Measurements from ENCODE around the gene CASZ1. TPM values are rescaled to one million over a fixed set of nuclear protein-coding genes. Genes with fewer than 3 reads are reported as not detected.

The CASZ1 gene
- total RNA-seq, 4 donors from 2014 or later, result 39.1 to 215 (median 115) TPM

GRCh38 chr1:10720635-10721034 is 75.8 kb downstream of the CASZ1 start:
- peaks cover 15 to 44% (median 25%) of the 10 kb centered on the region in 4 donors for H3K4me1 ChIP-seq
- 87% methylated on average over 12 of the region's 12 CpGs; no CpG with 5 or more reads in 1 of the 2 donors for WGBS, 2 donors (ENCODE audit: low coverage in 1 of 2)

DNA sequence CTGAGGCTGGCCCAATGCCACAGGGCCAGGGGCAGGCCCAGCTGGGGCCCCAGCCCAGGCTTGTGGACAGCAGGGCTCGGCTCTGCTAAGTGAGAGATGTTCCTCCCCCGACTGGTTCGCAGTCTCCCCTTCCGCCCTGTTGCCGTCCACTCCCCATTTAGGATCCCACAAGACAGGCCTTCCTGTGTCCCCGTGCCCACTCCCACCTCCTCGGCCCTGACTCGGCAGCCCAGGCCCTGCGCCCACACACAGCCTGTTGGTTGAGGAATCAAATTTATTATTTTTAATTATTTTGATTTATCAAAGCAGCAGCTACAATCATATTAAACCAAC is 78.4 kb downstream of the CASZ1 start:
- DNase-seq, result no peak
- no peaks in the 10 kb centered on the region for H3K27me3 ChIP-seq
- no peaks in the 10 kb centered on the region for H3K9me3 ChIP-seq
- H3K4me1 ChIP-seq, result peaks cover 5 to 19% (median 12%) of the 10 kb centered on the region in 4 donors
- TF ChIP-seq POLR2AphosphoS5 (IDR thresholded peaks at IDR 0.05) (no peak), EP300 (IDR thresholded peaks at IDR 0.05; ENCODE audit: low read depth) (no peak), POLR2A (IDR thresholded peaks at IDR 0.05) (no peak), CTCF (IDR thresholded peaks at IDR 0.05) (no peak)
- WGBS, 2 donors (ENCODE audit: low coverage in 1 of 2), result 90 to 100% methylated on average over 1 to 9 of the region's 9 CpGs
- intact Hi-C loops (cut with DNase I; ENCODE audit: low total_unique reads) (no loop called here), in situ Hi-C loops (cut with MboI; ENCODE audit: low pct_ligation_motif_present in 1 of 4, low pct_unique_long_range_greater_than_20kb in 1 of 4, low sequenced_read_pairs in 3 of 4) (no loop called here)
- no peak overlapping the region for H3K4me3 ChIP-seq
- H3K27ac ChIP-seq, result no peak overlapping the region
- H3K36me3 ChIP-seq, result no peaks in the 10 kb centered on the region

More at GRCh38 chr1:10720635-10721034, 75.8 kb downstream of the CASZ1 start:
- Histone ChIP-seq H3K9me3 (no peaks in the 10 kb centered on the region), H3K27me3 (no peaks in the 10 kb centered on the region), H3K36me3 (no peaks in the 10 kb centered on the region), H3K27ac (no peak overlapping the region), H3K4me3 (no peak overlapping the region)
- intact Hi-C loops (cut with DNase I; ENCODE audit: low total_unique reads), result no loop called here
- in situ Hi-C loops (cut with MboI; ENCODE audit: low pct_ligation_motif_present in 1 of 4, low pct_unique_long_range_greater_than_20kb in 1 of 4, low sequenced_read_pairs in 3 of 4), result no loop called here
- no peak for DNase-seq
- TF ChIP-seq EP300 (IDR thresholded peaks at IDR 0.05; ENCODE audit: low read depth) (no peak), POLR2AphosphoS5 (IDR thresholded peaks at IDR 0.05) (no peak)

GRCh38 chr1:10717296-10718082 is 79.0 kb downstream of the CASZ1 start:
- 31 to 58% methylated on average over 2 to 22 of the region's 22 CpGs for WGBS, 2 donors (ENCODE audit: low coverage in 1 of 2)
- no peaks in the 10 kb centered on the region for H3K9me3 ChIP-seq
- intact Hi-C loops (cut with DNase I; ENCODE audit: low total_unique reads), result no loop called here
- no peaks in the 10 kb centered on the region for H3K36me3 ChIP-seq
- no peak overlapping the region for H3K4me3 ChIP-seq
- no peak for DNase-seq
- H3K27ac ChIP-seq, result no peak overlapping the region
- peaks cover 5 to 19% (median 12%) of the 10 kb centered on the region in 4 donors for H3K4me1 ChIP-seq
- no peak for TF ChIP-seq EP300 (IDR thresholded peaks at IDR 0.05; ENCODE audit: low read depth)
- no peak for TF ChIP-seq POLR2AphosphoS5 (IDR thresholded peaks at IDR 0.05)
- in situ Hi-C loops (cut with MboI; ENCODE audit: low pct_ligation_motif_present in 1 of 4, low pct_unique_long_range_greater_than_20kb in 1 of 4, low sequenced_read_pairs in 3 of 4), result no loop called here
- no peaks in the 10 kb centered on the region for H3K27me3 ChIP-seq

GRCh38 chr1:10716840-10717239 is 79.6 kb downstream of the CASZ1 start:
- Histone ChIP-seq H3K4me1 (peaks cover 5 to 19% (median 12%) of the 10 kb centered on the region in 4 donors), H3K27ac (no peak overlapping the region), H3K4me3 (no peak overlapping the region), H3K27me3 (no peaks in the 10 kb centered on the region), H3K36me3 (no peaks in the 10 kb centered on the region), H3K9me3 (no peaks in the 10 kb centered on the region)
- in situ Hi-C loops (cut with MboI; ENCODE audit: low pct_ligation_motif_present in 1 of 4, low pct_unique_long_range_greater_than_20kb in 1 of 4, low sequenced_read_pairs in 3 of 4) (no loop called here), intact Hi-C loops (cut with DNase I; ENCODE audit: low total_unique reads) (no loop called here)
- WGBS, 2 donors (ENCODE audit: low coverage in 1 of 2), result 56 to 57% methylated on average over 8 to 10 of the region's 10 CpGs
- TF ChIP-seq POLR2A (IDR thresholded peaks at IDR 0.05), result no peak
- TF ChIP-seq CTCF (IDR thresholded peaks at IDR 0.05), result no peak
- no peak for TF ChIP-seq POLR2AphosphoS5 (IDR thresholded peaks at IDR 0.05)
- no peak for TF ChIP-seq EP300 (IDR thresholded peaks at IDR 0.05; ENCODE audit: low read depth)
- no peak for DNase-seq

GRCh38 chr1:10714337-10715114 is 81.9 kb downstream of the CASZ1 start:
- no peaks in the 10 kb centered on the region for H3K9me3 ChIP-seq
- H3K27me3 ChIP-seq, result no peaks in the 10 kb centered on the region
- TF ChIP-seq POLR2A (IDR thresholded peaks at IDR 0.05), result no peak
- TF ChIP-seq POLR2AphosphoS5 (IDR thresholded peaks at IDR 0.05), result no peak
- TF ChIP-seq CTCF (IDR thresholded peaks at IDR 0.05), result no peak
- DNase-seq, result no peak
- no peak overlapping the region for H3K4me3 ChIP-seq
- intact Hi-C loops (cut with DNase I; ENCODE audit: low total_unique reads) (no loop called here), in situ Hi-C loops (cut with MboI; ENCODE audit: low pct_ligation_motif_present in 1 of 4, low pct_unique_long_range_greater_than_20kb in 1 of 4, low sequenced_read_pairs in 3 of 4) (no loop called here)
- H3K4me1 ChIP-seq, result peaks cover 5 to 19% (median 12%) of the 10 kb centered on the region in 4 donors
- 74 to 80% methylated on average over 1 to 22 of the region's 22 CpGs for WGBS, 2 donors (ENCODE audit: low coverage in 1 of 2)
- H3K36me3 ChIP-seq, result no peaks in the 10 kb centered on the region
- H3K27ac ChIP-seq, result peak overlapping the region in 3 of 4 donors; percentile 5 to 60 (median 6)
